ENCODE measurements around the gene AGPAT4. TPM values are rescaled to one million over a fixed set of nuclear protein-coding genes. Genes with fewer than 3 reads are reported as not detected.
"Not testable (repeated sequence)": the region's sequence is repeated elsewhere in the genome, so short reads cannot be mapped to it uniquely, and the experiment has no call there.

AGPAT4 gene, protein sequence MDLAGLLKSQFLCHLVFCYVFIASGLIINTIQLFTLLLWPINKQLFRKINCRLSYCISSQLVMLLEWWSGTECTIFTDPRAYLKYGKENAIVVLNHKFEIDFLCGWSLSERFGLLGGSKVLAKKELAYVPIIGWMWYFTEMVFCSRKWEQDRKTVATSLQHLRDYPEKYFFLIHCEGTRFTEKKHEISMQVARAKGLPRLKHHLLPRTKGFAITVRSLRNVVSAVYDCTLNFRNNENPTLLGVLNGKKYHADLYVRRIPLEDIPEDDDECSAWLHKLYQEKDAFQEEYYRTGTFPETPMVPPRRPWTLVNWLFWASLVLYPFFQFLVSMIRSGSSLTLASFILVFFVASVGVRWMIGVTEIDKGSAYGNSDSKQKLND
- 2.2 TPM for total RNA-seq
- long read RNA-seq, full-length matches to known transcripts: 1 of 2 reads
- long read RNA-seq, partial matches to known transcripts: 1 of 2 reads
- long read RNA-seq, other reads (novel, unspliced or antisense): 0 of 2 reads

DNA sequence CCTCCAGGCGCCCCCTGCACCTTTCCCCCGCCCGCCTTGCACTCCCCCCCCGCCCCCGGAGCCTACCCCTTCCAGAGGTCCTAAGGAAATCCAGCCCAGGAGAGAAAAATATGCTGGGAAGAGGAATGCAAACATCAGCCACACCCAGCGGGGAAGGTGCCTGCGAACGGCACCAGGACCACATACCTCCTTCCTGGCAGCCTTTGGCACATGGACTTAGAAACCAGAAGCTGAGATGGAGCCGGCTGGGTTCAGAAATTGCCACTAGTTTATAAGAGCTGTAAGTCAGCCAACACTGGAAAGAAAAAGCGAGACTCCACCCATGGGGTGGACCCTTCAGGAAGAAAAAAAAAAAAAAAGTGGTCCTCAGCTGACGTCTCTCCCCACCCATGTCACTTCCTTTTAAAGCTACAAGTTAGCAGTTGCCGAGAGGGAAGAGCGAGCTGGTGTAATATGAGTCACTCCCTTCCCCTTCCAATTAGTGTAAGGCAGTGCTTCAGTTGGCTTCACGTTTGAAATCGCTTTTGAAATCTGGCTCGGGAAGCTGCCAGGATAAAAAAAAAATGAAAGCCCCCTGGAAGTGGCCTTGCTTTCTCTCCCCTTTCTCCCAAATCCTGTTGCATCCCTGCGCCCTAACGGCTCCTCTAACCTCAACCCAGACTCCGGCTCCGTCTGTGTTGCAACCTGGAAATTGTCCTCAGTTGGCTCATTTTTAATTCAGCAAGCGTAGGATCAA lies at the start of gene AGPAT4:
Gene AGPAT4, minus strand, starts transcription at position 310 of the 736 bp plus-strand sequence. CDS start 41,848 bp downstream, outside the sequence.
- Histone ChIP-seq H3K27ac (replicated peaks) (peak within 1 kb of the TSS; percentile 74), H3K4me1 (peaks cover 26% of the 10 kb centered on the region), H3K9me3 (replicated peaks) (no peaks in the 10 kb centered on the region), H3K4me3 (peak within 1 kb of the TSS; percentile 74), H3K36me3 (no peaks in the 10 kb centered on the region), H3K27me3 (ENCODE audit: low read depth) (peaks cover 6% of the 10 kb centered on the region)
- DNase-seq: peak; percentile 33
- TF ChIP-seq, protein P1, sequence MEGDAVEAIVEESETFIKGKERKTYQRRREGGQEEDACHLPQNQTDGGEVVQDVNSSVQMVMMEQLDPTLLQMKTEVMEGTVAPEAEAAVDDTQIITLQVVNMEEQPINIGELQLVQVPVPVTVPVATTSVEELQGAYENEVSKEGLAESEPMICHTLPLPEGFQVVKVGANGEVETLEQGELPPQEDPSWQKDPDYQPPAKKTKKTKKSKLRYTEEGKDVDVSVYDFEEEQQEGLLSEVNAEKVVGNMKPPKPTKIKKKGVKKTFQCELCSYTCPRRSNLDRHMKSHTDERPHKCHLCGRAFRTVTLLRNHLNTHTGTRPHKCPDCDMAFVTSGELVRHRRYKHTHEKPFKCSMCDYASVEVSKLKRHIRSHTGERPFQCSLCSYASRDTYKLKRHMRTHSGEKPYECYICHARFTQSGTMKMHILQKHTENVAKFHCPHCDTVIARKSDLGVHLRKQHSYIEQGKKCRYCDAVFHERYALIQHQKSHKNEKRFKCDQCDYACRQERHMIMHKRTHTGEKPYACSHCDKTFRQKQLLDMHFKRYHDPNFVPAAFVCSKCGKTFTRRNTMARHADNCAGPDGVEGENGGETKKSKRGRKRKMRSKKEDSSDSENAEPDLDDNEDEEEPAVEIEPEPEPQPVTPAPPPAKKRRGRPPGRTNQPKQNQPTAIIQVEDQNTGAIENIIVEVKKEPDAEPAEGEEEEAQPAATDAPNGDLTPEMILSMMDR (IDR thresholded peaks at IDR 0.05; ENCODE audit: borderline replicate concordance): no peak
- intact Hi-C loops (cut with micrococcal nuclease): no loop called here

DNA sequence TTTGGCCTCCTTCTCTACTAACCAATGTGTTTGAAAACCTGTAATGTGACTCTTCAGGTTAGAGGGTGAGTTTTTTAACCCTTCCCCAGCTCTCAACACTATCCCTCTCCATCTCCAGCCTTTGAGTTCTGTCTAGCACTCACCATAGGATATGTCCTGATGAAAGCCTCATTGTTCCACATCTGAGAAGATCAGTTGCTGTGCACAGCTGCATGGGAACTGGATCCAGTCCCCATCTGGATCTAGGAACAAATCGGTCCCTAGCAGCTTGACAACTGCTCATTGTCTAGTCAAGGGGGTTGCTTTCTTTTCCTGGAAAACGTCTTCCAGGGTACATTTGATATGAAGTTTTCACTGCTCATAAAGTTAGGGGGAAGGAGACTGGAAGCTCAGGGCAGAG lies 45.4 kb upstream of the AGPAT4 start:
- H3K4me1 ChIP-seq: no peaks in the 10 kb centered on the region
- H3K9me3 ChIP-seq (replicated peaks): peaks cover 5% of the 10 kb centered on the region
- H3K36me3 ChIP-seq: no peaks in the 10 kb centered on the region
- DNase-seq: no peak
- H3K4me3 ChIP-seq: no peak overlapping the region
- TF ChIP-seq, protein P1 (IDR thresholded peaks at IDR 0.05; ENCODE audit: borderline replicate concordance): no peak
- no peaks in the 10 kb centered on the region for H3K27me3 ChIP-seq (ENCODE audit: low read depth)
- no peak overlapping the region for H3K27ac ChIP-seq (replicated peaks)
- intact Hi-C loops (cut with micrococcal nuclease): no loop called here

DNA sequence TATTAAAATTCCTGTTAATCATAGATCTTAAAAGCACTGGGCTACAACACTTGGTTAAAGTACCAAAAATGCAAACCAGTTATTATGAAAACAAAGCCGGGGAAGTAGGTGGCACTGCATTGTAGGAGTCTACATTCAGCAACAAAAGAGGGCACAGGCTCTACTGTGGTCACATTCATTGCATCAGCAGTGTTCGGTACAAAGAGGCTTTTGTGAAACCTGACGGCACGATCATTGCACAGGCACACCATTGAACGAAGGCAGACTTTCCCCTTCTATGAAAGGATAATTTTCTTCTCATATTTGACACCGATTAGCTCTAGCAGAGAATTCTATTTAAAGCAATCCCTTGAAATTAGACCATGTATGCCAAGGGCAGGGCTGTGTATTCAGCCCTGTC lies 44.6 kb upstream of the AGPAT4 start:
- intact Hi-C loops (cut with micrococcal nuclease): no loop called here
- Histone ChIP-seq H3K27me3 (ENCODE audit: low read depth) (no peaks in the 10 kb centered on the region), H3K36me3 (no peaks in the 10 kb centered on the region), H3K4me1 (no peaks in the 10 kb centered on the region), H3K27ac (replicated peaks) (no peak overlapping the region), H3K9me3 (replicated peaks) (peaks cover 5% of the 10 kb centered on the region), H3K4me3 (no peak overlapping the region)
- DNase-seq: no peak
- TF ChIP-seq, protein P1 (IDR thresholded peaks at IDR 0.05; ENCODE audit: borderline replicate concordance): no peak

DNA sequence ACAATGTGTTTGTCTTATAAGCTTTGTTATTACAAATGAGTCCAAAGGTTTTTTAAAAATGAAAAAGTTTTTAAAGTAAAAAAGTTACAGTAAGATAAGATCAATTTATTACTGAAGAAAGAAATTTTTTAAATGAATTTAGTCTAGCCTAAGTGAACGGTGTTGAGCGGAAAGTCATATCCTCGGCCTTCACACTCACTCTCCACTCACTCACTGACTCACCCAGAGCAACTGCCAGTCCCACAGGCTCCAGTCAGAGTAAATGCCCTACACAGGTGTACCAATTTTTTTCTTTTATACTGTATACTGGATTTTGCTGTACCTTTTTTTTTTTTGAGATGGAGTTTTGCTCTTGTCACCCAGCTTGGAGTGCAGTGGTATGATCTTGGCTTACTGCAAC lies 42.7 kb upstream of the AGPAT4 start:
- Histone ChIP-seq H3K27ac (replicated peaks) (no peak overlapping the region), H3K4me1 (no peaks in the 10 kb centered on the region), H3K36me3 (no peaks in the 10 kb centered on the region), H3K4me3 (no peak overlapping the region), H3K9me3 (replicated peaks) (peaks cover 5% of the 10 kb centered on the region), H3K27me3 (ENCODE audit: low read depth) (no peaks in the 10 kb centered on the region)
- DNase-seq: no peak
- intact Hi-C loops (cut with micrococcal nuclease): no loop called here
- TF ChIP-seq, protein P1 (IDR thresholded peaks at IDR 0.05; ENCODE audit: borderline replicate concordance): no peak

DNA sequence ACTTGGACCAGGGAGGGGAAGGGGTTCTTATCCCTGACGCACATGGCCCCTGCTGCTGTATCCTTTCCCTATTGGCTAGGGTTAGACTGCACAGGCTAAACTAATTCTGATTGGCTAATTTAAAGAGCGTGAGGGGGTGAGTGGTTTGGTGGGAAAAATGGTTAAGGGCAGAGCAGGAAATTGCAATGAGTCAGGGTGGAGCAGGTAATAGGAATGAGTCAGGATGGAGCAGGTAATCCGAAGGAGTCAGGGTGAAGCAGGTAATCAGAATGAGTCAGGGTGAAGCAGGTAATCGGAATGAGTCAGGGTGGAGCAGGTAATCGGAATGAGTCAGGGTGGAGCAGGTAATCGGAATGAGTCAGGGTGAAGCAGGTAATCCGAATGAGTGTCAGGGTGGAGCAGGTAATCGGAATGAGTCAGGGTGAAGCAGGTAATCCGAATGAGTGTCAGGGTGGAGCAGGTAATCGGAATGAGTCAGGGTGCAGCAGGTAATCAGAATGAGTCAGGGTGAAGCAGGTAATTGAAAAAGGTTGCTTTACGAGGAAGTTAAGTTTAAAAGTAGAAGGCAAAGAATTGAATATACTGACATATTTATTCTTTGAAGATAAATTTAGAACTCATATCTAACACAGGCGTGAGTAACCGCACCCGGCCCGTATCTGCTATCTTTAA lies 41.5 kb upstream of the AGPAT4 start:
- H3K27ac ChIP-seq (replicated peaks); DNase-seq; H3K27me3 ChIP-seq (ENCODE audit: low read depth); H3K4me3 ChIP-seq; H3K36me3 ChIP-seq; intact Hi-C loops (cut with micrococcal nuclease); H3K9me3 ChIP-seq (replicated peaks); H3K4me1 ChIP-seq: not testable (repeated sequence)

DNA sequence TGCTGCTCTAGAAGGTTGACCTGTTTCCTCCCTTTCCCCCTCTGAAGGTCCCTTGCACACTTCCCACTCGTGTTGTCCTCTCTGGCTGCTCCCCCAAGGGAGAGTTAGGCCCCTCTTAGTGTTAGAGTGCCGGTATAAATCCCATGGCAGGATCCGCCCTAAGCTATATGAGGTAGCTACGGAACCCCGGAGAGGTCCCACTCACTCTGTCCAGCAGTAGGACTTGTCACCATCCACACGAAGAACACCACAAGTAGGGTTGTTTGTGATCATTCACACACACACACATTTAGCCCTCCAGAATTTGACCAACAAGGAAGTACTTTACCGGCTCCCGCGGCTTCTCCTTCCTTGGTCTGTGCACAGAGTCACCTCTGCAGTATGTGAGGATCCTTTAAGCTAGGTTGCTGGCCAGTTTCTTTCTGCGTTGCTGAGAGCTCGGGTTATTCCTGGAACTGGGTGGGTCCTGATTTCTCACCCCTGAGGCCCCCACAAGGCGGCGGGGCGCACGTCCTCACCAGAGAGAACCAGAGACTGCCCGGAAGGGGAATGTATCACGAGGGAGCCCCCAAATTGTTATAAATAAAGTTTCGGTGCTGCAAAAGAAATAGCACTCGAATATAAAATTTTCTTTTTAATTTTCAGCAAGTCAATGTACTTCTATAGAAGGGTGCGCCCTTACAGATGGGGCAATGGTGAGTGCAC lies 40.8 kb upstream of the AGPAT4 start:
- H3K4me3 ChIP-seq; H3K36me3 ChIP-seq; intact Hi-C loops (cut with micrococcal nuclease); H3K27ac ChIP-seq (replicated peaks); DNase-seq; H3K27me3 ChIP-seq (ENCODE audit: low read depth); H3K4me1 ChIP-seq; H3K9me3 ChIP-seq (replicated peaks): not testable (repeated sequence)
